OCI-LY1 (cell line): Measurements from ENCODE around the gene ZNF559.

ENCODE experiments used
- CTCF ChIP-seq: fragments of 200-600 bp; sonication (generic), shearing (Covaris generic); IDR thresholded peaks from 2 replicates; pipeline ENCODE4 v1.5.1; 2017; ENCODE audit warnings: mild to moderate bottlenecking, antibody characterized with exemption, low read length, moderate library complexity, mixed read lengths
- EZH2 ChIP-seq: fragments of 200-600 bp; sonication (generic), shearing (Covaris generic); IDR thresholded peaks from 2 replicates; pipeline ENCODE4 v1.8.0; 2017; ENCODE audit warnings: borderline replicate concordance, mixed run types, mild to moderate bottlenecking, antibody characterized with exemption, low read length, moderate library complexity, mixed read lengths

GRCh38 chr19:9353011-9353410 lies 29.0 kb downstream of the ZNF559 start:
- TF ChIP-seq CTCF = no peak
- TF ChIP-seq EZH2 = no peak
